ENCODE data around the gene FBXL22.

DNA sequence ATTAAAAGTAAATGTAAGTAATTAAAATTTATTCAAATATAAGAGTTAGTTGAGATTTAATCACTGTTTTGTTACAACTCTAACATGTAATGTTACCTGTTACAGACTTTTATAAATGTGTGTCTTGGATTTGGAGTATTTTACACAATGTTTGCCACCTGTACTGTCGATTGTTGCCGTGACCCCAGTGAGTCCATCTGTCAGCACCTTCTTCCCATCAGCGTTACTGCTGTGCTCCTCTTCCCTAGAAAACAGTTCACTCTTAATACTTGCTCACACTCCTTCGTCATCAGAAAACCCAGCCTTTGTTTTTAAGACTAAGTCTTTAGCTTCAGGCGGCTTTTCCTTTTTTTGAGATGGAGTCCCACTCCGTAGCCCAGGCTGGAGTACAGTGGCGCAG, 40.5 kb upstream of the FBXL22 start:
- TF ChIP-seq, protein P1, sequence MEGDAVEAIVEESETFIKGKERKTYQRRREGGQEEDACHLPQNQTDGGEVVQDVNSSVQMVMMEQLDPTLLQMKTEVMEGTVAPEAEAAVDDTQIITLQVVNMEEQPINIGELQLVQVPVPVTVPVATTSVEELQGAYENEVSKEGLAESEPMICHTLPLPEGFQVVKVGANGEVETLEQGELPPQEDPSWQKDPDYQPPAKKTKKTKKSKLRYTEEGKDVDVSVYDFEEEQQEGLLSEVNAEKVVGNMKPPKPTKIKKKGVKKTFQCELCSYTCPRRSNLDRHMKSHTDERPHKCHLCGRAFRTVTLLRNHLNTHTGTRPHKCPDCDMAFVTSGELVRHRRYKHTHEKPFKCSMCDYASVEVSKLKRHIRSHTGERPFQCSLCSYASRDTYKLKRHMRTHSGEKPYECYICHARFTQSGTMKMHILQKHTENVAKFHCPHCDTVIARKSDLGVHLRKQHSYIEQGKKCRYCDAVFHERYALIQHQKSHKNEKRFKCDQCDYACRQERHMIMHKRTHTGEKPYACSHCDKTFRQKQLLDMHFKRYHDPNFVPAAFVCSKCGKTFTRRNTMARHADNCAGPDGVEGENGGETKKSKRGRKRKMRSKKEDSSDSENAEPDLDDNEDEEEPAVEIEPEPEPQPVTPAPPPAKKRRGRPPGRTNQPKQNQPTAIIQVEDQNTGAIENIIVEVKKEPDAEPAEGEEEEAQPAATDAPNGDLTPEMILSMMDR (IDR thresholded peaks at IDR 0.05) = no peak
- no peak for TF ChIP-seq POLR2AphosphoS5 (IDR thresholded peaks at IDR 0.05)

Measured in prostate gland (tissue), 2 donors.